Suppressor macrophage treated with lipopolysaccharide for 1 hour (primary cell): ENCODE results near the gene MAD1L1.
A peak's percentile ranks its signal among the peaks of the same experiment; 100 is the strongest.

ENCODE experiments used
- DNase-seq, 3 donors: peaks; one replicate each; pipeline ENCODE4 v3.0.0-alpha.2; 2020 to 2022

The MAD1L1 gene

DNA sequence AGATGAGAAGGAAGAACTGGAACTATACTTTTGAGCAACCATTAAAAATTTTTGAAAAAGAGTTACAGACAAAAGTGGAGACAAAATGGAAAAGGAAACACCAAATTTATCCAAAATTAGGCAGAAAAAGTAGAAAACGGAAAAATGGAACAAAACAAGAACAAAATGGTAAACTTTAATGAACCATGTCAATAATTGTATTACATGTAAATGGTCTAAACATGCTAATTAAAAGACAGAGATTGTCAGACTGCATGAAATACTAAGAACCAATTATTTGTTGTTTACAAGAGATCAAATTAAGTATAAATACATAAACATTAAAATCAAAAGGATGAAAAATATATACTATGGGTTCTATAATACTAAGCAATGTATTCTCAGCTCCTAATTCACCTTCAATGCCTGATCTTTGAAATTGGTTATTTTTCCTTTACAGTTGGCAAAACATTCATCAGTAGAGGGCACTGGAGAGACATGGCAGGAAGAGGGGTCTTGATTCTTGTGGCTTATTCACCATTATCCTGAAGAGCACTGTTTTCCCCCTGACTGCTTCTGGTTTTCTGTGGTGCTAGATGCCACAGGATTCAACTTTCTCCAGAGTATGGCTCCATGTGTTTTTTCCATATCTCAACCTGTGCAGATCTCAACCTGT is 437.7 kb downstream of the MAD1L1 start:
- peak in 1 of 3 donors; percentile 20 for DNase-seq

DNA sequence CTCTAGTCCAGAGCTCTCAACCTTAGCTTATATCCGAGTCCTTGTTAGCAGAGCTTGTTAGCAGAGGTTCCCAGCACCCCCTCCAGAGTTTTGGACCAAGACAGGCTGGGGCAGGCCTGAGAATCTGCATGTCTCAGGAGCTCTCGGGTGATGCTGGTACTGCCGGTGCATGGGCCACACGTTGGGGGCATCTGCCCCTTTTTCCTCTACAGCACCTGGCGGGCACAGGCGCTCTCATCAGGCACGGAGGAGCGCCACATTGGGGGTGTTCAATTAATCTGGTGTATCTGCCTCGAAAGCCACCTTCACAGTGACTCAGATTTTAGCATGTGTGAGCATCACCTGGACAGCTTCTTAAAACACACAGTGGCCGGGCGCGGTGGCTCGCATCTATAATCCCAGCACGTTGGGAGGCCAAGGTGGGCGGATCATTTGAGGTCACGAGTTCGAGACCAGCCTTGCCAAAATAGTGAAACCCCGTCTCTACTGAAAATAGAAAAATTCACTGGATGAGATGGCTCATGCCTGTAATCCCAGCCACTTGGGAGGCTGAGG is 445.0 kb downstream of the MAD1L1 start:
- no peak for DNase-seq

DNA sequence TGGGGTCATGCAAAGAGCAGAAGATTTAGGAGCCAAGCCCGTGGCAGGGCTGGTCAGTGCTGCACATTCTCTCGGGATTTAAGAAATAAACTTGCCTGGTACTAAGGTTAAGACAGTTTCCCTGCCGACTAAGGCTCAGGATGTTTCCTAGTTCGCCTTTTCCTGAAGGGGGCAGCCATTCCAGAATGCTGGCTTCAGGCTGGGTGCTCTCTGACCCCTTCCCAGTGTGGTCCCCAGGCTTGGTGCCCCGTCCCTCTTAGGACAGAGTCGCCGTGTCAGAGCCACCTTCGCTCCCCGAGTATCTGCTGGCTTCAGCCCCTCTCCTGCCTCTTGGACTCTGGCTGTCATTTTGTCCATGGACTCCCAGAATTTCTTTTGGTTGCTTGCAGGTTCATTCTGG is 445.5 kb downstream of the MAD1L1 start:
- DNase-seq: no peak

DNA sequence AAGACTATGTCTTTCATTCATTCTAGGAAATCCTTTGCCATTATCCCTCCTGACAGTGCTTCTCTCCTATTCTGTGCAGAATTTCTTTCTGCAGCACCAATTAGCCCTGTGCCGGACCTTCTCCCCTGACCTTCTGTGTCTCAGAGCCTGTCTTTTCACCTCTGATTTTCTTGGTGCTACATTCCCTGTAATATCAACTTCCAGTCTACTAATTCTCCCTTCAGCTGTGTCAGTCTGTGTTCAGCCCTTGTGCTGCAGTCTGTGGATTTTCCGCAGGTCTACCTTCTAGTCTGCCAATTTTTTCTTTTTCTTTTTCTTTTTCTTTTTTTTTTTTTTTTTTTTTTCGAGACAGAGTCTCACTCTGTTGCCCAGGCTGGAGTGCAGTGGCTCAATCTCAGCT is 446.9 kb downstream of the MAD1L1 start:
- DNase-seq: no peak

DNA sequence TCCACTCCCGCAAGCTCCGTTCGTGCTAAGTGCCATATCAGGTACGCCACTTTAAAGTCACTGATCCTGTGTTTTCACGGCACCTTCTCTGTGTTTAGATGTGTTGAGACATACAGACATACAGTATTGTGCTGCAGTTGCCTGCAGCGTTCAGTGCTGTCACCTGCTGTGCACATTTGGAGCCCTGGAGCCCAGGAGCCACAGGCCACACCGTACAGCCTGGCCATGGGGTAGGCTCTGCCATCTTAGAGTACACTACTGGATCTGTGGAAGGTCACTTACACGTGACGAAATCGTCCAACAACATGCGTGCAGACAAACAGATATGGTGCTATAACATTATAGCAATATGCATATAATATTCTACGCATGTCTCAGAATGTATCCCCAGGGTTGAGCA is 451.4 kb downstream of the MAD1L1 start:
- DNase-seq: no peak

DNA sequence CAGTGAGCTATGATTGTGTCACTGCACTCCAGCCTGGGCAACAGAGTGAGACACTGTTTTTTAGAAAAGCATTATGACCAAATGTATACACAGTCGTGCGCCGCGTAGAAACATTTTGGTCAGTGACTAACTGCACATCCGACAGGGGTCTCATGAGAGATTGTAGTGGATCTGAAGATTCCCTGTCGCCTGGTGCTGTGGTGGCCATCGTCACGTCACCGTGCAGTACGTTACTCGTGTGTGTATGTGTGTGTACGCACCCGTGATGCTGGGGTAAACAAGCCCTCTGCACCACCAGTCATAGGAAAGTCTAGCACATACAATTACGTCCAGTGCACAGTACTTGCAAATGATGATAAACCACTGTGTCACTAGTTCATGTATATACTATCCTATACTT is 453.3 kb downstream of the MAD1L1 start:
- no peak for DNase-seq

DNA sequence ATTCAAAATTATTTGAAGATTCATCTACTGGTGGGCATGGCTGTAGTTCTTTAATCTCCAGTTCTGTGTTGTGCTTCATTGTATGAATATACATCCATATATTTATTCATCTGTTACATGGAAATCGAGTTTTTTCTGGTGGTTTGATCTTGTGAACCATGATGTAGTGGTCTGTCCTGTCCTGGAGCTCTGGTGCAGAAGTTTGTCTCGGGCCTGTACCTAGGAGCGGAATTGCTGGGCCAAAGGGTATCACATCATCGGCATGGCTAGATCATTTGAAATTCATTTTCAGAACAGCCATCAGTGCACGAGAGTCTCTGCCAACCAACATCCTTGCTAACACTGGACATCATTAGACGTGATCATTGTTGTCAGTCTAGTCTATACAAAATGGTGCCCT is 455.6 kb downstream of the MAD1L1 start:
- no peak for DNase-seq

DNA sequence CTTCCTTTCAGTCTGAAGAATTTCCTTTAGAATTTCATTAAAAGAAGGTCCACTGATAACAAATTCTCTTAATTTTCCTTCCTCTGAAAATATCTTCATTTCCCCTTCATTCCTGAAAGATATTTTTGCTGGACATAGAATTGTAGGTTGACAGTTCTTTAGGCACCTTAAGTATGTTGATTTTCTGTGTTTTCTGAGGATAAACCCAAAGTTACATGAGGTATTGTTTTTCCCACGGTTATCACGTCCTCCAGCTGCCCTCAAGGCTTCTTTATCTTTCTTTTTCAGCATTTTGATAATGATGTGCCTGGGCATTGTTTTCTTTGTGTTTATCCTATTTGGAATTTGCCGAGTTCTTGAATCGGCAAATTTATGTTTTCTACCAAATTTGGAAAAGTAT is 457.4 kb downstream of the MAD1L1 start:
- DNase-seq: no peak

DNA sequence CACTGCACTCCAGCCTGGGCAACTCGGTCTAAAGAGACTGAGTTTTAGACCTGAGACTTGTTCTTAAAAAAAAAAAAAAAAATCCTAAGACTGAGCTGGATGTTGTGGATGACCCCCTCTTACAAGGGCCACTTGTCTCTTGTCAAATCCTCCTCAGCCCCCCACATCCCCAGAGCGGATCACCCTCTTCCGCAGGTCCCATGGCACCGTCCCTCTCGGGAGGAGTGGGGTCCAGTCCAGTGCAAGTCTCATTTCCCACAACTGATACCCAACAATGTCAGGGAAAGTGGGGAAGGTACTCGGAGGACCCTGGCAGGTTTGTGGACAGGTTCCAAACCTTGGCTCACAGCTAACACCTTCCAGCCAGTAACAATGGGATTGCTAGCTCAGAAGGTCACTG is 462.4 kb downstream of the MAD1L1 start:
- DNase-seq: no peak

DNA sequence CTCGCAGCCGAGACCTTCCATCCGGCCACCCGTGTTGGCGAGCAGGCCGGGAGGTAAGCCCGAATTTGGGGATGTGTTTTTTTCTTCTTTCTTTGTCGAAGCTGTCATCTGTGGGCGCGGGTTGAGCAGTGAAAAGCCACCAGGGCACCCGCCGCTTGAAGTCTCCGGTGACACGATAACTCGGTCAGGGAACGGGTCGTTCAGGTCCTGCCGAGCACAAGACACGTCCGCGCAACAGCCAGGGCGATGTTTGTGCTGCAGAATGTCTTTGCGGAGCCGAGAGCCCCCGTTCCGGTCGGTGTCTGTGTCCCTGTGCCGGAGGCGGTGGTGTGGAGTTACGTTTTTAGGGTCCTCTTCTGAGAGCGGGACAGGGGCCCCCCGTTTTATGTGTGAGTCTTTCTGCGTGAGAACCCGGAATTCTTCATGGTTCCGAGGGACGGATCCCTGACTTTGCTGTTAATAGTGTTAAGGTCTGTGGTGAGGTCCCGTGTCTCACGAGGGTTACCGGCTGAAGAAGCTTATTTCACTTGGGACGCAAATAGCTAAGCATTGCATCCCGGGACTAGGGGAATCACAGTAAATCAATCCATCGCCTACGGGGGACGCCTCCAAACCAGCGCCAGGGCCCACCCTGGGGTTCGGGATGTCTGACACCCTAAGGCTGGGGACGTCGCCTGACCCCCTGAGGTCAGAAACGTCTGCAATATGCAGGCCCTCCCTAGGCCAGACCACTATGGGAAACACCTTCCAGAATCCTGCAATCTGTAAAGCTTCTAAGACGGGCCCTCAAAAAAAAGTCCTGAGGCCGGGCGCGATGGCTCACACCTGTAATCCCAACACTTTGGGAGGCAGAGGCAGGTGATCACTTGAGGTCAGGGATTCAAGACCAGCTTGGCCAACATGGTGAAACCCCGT is 463.2 kb downstream of the MAD1L1 start:
- no peak for DNase-seq

DNA sequence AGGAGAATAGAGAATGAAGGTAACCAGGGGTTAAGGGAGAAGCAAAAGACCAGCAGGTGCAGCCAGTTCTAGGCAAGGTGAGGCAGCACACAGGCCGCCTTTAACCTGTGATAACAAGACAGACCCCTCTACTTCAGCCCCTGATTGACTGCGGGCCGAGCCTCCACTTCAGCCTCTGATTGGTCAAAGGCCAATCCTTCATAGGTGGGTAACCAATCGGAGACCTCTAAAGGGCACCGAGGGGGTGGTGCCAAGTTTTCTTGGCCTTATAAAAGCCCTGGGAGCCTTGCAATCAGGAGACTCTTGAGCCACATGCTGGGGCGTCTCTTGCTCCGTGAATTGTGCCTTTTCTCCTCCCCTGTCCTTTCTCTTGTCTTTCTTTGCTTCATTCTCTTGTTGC is 463.9 kb downstream of the MAD1L1 start:
- DNase-seq: peak in 1 of 3 donors; percentile 8

DNA sequence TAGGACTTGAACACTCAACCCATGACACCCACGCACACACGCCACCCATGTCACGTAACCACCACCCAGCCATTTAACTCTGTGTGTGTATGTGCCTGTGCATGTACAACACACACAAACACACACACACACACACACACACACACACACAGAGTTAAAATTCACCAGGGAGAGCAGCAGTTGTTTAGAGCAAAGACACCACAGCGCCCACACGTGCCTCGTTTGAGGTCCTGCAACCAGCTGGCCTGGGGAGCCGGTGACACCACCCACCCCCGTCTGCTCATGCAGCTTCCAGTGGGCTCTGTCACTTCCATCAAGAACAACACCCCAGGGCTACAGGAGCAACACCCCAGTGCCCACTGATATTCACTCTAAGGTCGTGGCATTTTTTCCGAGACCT is 465.2 kb downstream of the MAD1L1 start:
- peak in 1 of 3 donors; percentile 9 for DNase-seq
